ENCODE data around the gene HNRNPDL.
"Not testable (repeated sequence)": the region's sequence is repeated elsewhere in the genome, so short reads cannot be mapped to it uniquely, and the experiment has no call there.

HNRNPDL gene

GRCh38 chr4:82430193-82430963 is at the start of gene HNRNPDL, which contains the start of gene ENOPH1:
Gene HNRNPDL (minus strand): TSS chr4:82430462. CDS start chr4:82429690, 772 bp downstream.
Gene ENOPH1 (plus strand): TSS chr4:82430590. CDS start chr4:82430830, 240 bp downstream.
- peak; percentile 99 for DNase-seq

GRCh38 chr4:82479562-82479961 is 49.3 kb upstream of the HNRNPDL start:
- no peak for DNase-seq

- not testable (repeated sequence) for DNase-seq
These were observed 47.2 kb upstream of the HNRNPDL start for GRCh38 chr4:82477469-82477868.

- not testable (repeated sequence) for DNase-seq
These were observed 45.7 kb upstream of the HNRNPDL start for GRCh38 chr4:82475931-82476330.

- no peak for DNase-seq
These were observed 43.4 kb upstream of the HNRNPDL start for GRCh38 chr4:82473621-82474164.

GRCh38 chr4:82473080-82473479 is 42.8 kb upstream of the HNRNPDL start:
- not testable (repeated sequence) for DNase-seq

GRCh38 chr4:82469791-82470345 is 39.6 kb upstream of the HNRNPDL start:
- DNase-seq: no peak

GRCh38 chr4:82467471-82467870 is 37.2 kb upstream of the HNRNPDL start:
- no peak for DNase-seq

GRCh38 chr4:82463221-82463620 is 33.0 kb upstream of the HNRNPDL start:
- DNase-seq: no peak

- DNase-seq: peak; percentile 78
These were observed 32.2 kb upstream of the HNRNPDL start for GRCh38 chr4:82462415-82462831.

GRCh38 chr4:82461710-82462109 is 31.4 kb upstream of the HNRNPDL start:
- DNase-seq: no peak

GRCh38 chr4:82458729-82459128 is 28.5 kb upstream of the HNRNPDL start:
- DNase-seq: no peak

GRCh38 chr4:82457266-82457665 is 27.0 kb upstream of the HNRNPDL start:
- DNase-seq: no peak

- DNase-seq: no peak
These were observed 21.8 kb upstream of the HNRNPDL start for GRCh38 chr4:82452026-82452425.

- no peak for DNase-seq
These were observed 20.9 kb upstream of the HNRNPDL start for GRCh38 chr4:82450966-82451755.

GRCh38 chr4:82447886-82448285 is 17.6 kb upstream of the HNRNPDL start:
- DNase-seq: no peak

GRCh38 chr4:82439088-82439487 is 8.8 kb upstream of the HNRNPDL start:
- DNase-seq: no peak

- no peak for DNase-seq
These were observed 7.2 kb upstream of the HNRNPDL start for GRCh38 chr4:82437285-82438005.

- DNase-seq: no peak
These were observed 6.5 kb upstream of the HNRNPDL start for GRCh38 chr4:82436780-82437179.

- no peak for DNase-seq
These were observed 5.9 kb upstream of the HNRNPDL start for GRCh38 chr4:82436130-82436529.

- no peak for DNase-seq
These were observed 4.7 kb upstream of the HNRNPDL start for GRCh38 chr4:82434949-82435348.

GRCh38 chr4:82433791-82434190 is 3.5 kb upstream of the HNRNPDL start:
- no peak for DNase-seq

GRCh38 chr4:82432596-82432995 is 2.3 kb upstream of the HNRNPDL start:
- DNase-seq: no peak
